B cell (primary cell): ENCODE measurements around the gene EDC3. TPM values are rescaled to one million over a fixed set of nuclear protein-coding genes. Genes with fewer than 3 reads are reported as not detected.
A peak's percentile ranks its signal among the peaks of the same experiment; 100 is the strongest.

Source experiments
- ATAC-seq: fragments of 200-7000 bp; cut with Tn5 transposase; one replicate; pipeline ENCODE4 v1.10.0; 2021; ENCODE audit warnings: low read depth, mild to moderate bottlenecking, moderate number of reproducible peaks, moderate library complexity
- CTCF ChIA-PET: fragments of 350-600 bp; sonication (Branson Sonifier 250); formaldehyde crosslinking; loops from one replicate; lab custom pipeline; 2021; ENCODE audit warnings: antibody characterized with exemption, inconsistent platforms; lab: Charles Lee
- POLR2A ChIA-PET: fragments of 350-600 bp; sonication (Branson Sonifier 250); formaldehyde crosslinking; loops from one replicate; lab custom pipeline; 2021; ENCODE audit warnings: antibody characterized with exemption; lab: Charles Lee
- DNase-seq: peaks from one replicate; pipeline ENCODE4 v3.0.0; 2013
- H2AFZ ChIP-seq: 2 replicates; pipeline ENCODE4 v1.6.1; 2012; ENCODE audit warnings: mild to moderate bottlenecking, low read depth, low read length; ENCODE audit not compliant: insufficient read depth, poor library complexity, severe bottlenecking
- H3K27ac ChIP-seq, 2 donors: 1 replicate in 1 of 2; 2 replicates in 1 of 2; pipeline ENCODE4 v1.5.1; 2012 to 2013; ENCODE audit warnings: low read length in 2 of 2, mild to moderate bottlenecking in 2 of 2, moderate library complexity in 1 of 2
- H3K27me3 ChIP-seq, 4 experiments: fragments of 200-600 bp in 1 of 4; sonication (generic) in 1 of 4; replicated peaks in 1 of 4; 1 replicate in 2 of 4; 2 replicates in 2 of 4; pipeline versions ENCODE4 v1.6.1 to v1.7.0; 2013 to 2016; ENCODE audit warnings: low read length in 3 of 4, mild to moderate bottlenecking in 2 of 4, mixed read lengths in 1 of 4, moderate library complexity in 1 of 4; ENCODE audit not compliant: insufficient read depth in 4 of 4, control insufficient read depth in 3 of 4; ENCODE audit errors: control extremely low read depth in 1 of 4
- H3K36me3 ChIP-seq, 2 experiments: replicated peaks in 1 of 2; 1 replicate in 1 of 2; 2 replicates in 1 of 2; pipeline versions ENCODE4 v1.6.1 to v1.7.1; 2013; ENCODE audit warnings: low read length in 1 of 2; ENCODE audit not compliant: insufficient read depth in 2 of 2, control insufficient read depth in 1 of 2; ENCODE audit errors: control extremely low read depth in 1 of 2, extremely low read depth in 1 of 2
- H3K4me1 ChIP-seq, 2 donors: fragments of 200-600 bp in 1 of 2; sonication (generic) in 1 of 2; 1 replicate in 1 of 2; 2 replicates in 1 of 2; pipeline versions ENCODE4 v1.5.1 to v1.6.1; 2013 to 2017; ENCODE audit warnings: low read length in 2 of 2; ENCODE audit not compliant: control insufficient read depth in 2 of 2, insufficient read depth in 2 of 2
- H3K4me2 ChIP-seq: replicated peaks from 2 replicates; pipeline ENCODE3; 2012; ENCODE audit warnings: mild to moderate bottlenecking, low read depth, low read length; ENCODE audit not compliant: poor library complexity, severe bottlenecking
- H3K4me3 ChIP-seq, 5 experiments: fragments of 200-600 bp in 1 of 5; sonication (generic) in 1 of 5; 1 replicate in 3 of 5; 2 replicates in 2 of 5; pipeline versions ENCODE4 v1.5.1 to v1.7.0; 2011 to 2016; ENCODE audit warnings: low read length in 4 of 5, mild to moderate bottlenecking in 4 of 5, low read depth in 2 of 5, control low read depth in 1 of 5, moderate library complexity in 1 of 5; ENCODE audit not compliant: insufficient read depth in 1 of 5; ENCODE audit errors: control extremely low read depth in 1 of 5, extremely low read depth in 1 of 5
- H3K79me2 ChIP-seq: fragments of 200-600 bp; sonication (generic); one replicate; pipeline ENCODE4 v1.6.0; 2016; ENCODE audit warnings: low read length; ENCODE audit not compliant: control insufficient read depth, insufficient read depth
- H3K9ac ChIP-seq: fragments of 200-600 bp; sonication (generic); 2 replicates; pipeline ENCODE4 v1.6.1; 2017; ENCODE audit warnings: mild to moderate bottlenecking, low read length, moderate library complexity
- H3K9me3 ChIP-seq, 3 donors: one replicate each; pipeline versions ENCODE4 v1.6.1 to v1.7.1; 2013; ENCODE audit warnings: low read length in 2 of 3; ENCODE audit not compliant: control insufficient read depth in 2 of 3, insufficient read depth in 1 of 3; ENCODE audit errors: control extremely low read depth in 1 of 3
- H4K20me1 ChIP-seq: 2 replicates; pipeline ENCODE4 v1.6.0; 2012; ENCODE audit warnings: mild to moderate bottlenecking, low read length; ENCODE audit not compliant: insufficient read depth, control insufficient read depth, poor library complexity, severe bottlenecking
- H3K27ac Mint-ChIP-seq: one replicate; pipeline ENCODE4 v1.8.0; 2021; ENCODE audit warnings: mixed read lengths
- H3K27me3 Mint-ChIP-seq: one replicate; pipeline ENCODE4 v1.8.0; 2021; ENCODE audit warnings: mixed read lengths
- H3K4me1 Mint-ChIP-seq: one replicate; pipeline ENCODE4 v1.8.0; 2021; ENCODE audit warnings: mixed read lengths
- H3K4me3 Mint-ChIP-seq: one replicate; pipeline ENCODE4 v1.8.0; 2021; ENCODE audit warnings: mixed read lengths
- H3K9me3 Mint-ChIP-seq: one replicate; pipeline ENCODE4 v1.8.0; 2022; ENCODE audit warnings: mixed read lengths; ENCODE audit not compliant: insufficient read depth
- EZH2 ChIP-seq: IDR thresholded peaks from 2 replicates; pipeline ENCODE4 v1.6.1; 2012; ENCODE audit warnings: borderline replicate concordance, low read depth, mild to moderate bottlenecking, moderate library complexity, low read length; ENCODE audit not compliant: insufficient read depth, poor library complexity, severe bottlenecking
- WGBS: methylation state at CpG from one replicate; pipeline ENCODE4 v1.1.5; 2013; ENCODE audit warnings: missing lambda C conversion rate; ENCODE audit not compliant: insufficient coverage; 5-methylcytosine and 5-hydroxymethylcytosine counted together
- intact Hi-C: fragments of 100-400 bp; cut with micrococcal nuclease; formaldehyde crosslinking; loops from one replicate; pipeline ENCODE4 v1.10.0; 2022
- polyA plus RNA-seq: library from polyadenylated mRNA; depleted of rRNA; stranded (reverse); fragments of >200 nt; gene quantifications from 2 replicates; pipeline ENCODE4 v1.2.3, GENCODE V29; 2012
- total RNA-seq, 2 donors: library from RNA; stranded (reverse); fragments of 120-200 nt in 1 of 2; gene quantifications; 1 replicate in 1 of 2; 2 replicates in 1 of 2; pipeline versions ENCODE4 v1.2.3 to v1.2.4, GENCODE V29; 2013 to 2022
- TF ChIP-seq, protein P1 (sequence below): fragments of 200-600 bp; IDR thresholded peaks from one replicate; pipeline ENCODE4 v1.8.0; 2022; ENCODE audit warnings: antibody characterized with exemption, mild to moderate bottlenecking

The EDC3 gene
- total and polyA plus RNA-seq, 2 donors (not counting 1 experiment from before 2014, with no cell fraction given): 16.9 to 55.4 TPM

DNA sequence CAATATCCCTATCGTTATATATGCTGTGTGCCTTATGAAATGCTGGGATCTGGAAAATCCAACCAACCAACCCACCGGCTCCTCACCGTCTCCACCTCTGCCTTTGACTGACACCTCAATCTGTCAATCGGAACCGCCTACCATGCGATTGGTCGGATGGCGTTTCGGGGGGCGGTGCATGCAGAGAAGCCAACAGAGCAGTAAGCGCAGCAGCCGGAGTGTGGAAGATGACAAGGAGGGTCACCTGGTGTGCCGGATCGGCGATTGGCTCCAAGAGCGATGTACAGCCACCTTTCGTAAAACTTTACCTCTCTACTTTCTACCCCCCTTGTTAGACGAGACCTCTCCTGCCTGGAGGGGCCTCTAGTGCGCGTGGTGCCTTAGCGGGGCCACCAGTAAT is 73.9 kb downstream of the EDC3 start:
- Histone ChIP-seq H3K79me2 (peaks cover 69% of the 10 kb centered on the region), H3K27me3 (no peaks in the 10 kb centered on the region), H3K4me3 (no peak overlapping the region), H4K20me1 (peaks cover 88% of the 10 kb centered on the region), H3K9ac (no peak overlapping the region), H3K27ac (no peak overlapping the region), H3K4me2 (no peak overlapping the region), H2AFZ (no peak overlapping the region), H3K36me3 (peaks cover 1 to 83% of the 10 kb centered on the region in 2 experiments), H3K4me1 (peaks cover 20 to 47% of the 10 kb centered on the region in 2 donors), H3K9me3 (no peaks in the 10 kb centered on the region)
- WGBS: 98% methylated on average over 10 of the region's 21 CpGs
- H3K27ac Mint-ChIP-seq: peak overlapping the region; percentile 32
- CTCF ChIA-PET: interaction anchor here (0.8 to 23.4 kb wide), 11 partner anchors 11 to 279 kb away, joined by 3 to 596 read pairs (median 3); partner anchors contain the start of genes ARID3B and CSK
- H3K9me3 Mint-ChIP-seq: no peaks in the 10 kb centered on the region
- intact Hi-C loops: loop anchor here (1.0 kb wide), 1 partner anchor 10 kb away; no protein-coding TSS in a partner anchor
- DNase-seq (no peak), ATAC-seq (no peak)
- no peaks in the 10 kb centered on the region for H3K27me3 Mint-ChIP-seq
- no peak overlapping the region for H3K4me3 Mint-ChIP-seq
- POLR2A ChIA-PET: no interaction called here
- H3K4me1 Mint-ChIP-seq: peaks cover 42% of the 10 kb centered on the region
- no peak for TF ChIP-seq EZH2
- TF ChIP-seq, protein P1, sequence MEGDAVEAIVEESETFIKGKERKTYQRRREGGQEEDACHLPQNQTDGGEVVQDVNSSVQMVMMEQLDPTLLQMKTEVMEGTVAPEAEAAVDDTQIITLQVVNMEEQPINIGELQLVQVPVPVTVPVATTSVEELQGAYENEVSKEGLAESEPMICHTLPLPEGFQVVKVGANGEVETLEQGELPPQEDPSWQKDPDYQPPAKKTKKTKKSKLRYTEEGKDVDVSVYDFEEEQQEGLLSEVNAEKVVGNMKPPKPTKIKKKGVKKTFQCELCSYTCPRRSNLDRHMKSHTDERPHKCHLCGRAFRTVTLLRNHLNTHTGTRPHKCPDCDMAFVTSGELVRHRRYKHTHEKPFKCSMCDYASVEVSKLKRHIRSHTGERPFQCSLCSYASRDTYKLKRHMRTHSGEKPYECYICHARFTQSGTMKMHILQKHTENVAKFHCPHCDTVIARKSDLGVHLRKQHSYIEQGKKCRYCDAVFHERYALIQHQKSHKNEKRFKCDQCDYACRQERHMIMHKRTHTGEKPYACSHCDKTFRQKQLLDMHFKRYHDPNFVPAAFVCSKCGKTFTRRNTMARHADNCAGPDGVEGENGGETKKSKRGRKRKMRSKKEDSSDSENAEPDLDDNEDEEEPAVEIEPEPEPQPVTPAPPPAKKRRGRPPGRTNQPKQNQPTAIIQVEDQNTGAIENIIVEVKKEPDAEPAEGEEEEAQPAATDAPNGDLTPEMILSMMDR: no peak

DNA sequence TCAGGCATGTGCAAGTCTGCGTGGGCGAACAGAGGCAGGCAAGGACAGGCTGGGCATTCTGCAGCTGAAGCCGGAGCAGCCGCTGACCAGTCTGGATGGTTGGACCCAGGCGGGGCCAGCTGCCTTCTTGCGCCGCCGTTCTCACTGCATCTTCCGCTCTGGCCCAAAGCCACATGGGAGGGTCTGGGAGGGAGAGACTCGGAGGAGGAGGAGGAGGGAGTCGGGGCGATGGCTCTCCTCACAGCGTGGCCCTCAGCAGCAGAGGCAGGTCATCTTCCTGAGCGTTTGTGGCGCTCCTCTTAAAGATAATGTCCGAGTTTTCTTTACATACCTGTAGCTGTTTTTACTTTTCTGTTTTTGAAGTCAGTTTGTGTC is 74.3 kb downstream of the EDC3 start:
- CTCF ChIA-PET: interaction anchor here (0.5 to 23.4 kb wide), 15 partner anchors 12 to 329 kb away, joined by 3 to 596 read pairs (median 3); partner anchors contain the start of genes ARID3B and CSK
- H3K4me1 Mint-ChIP-seq: peaks cover 42% of the 10 kb centered on the region

More for the DNA sequence above, 74.3 kb downstream of the EDC3 start:
- 99% methylated on average over 13 of the region's 16 CpGs for WGBS
- intact Hi-C loops: loop anchor here (1.0 kb wide), 1 partner anchor 11 kb away; no protein-coding TSS in a partner anchor
- Histone ChIP-seq H3K9ac (no peak overlapping the region), H4K20me1 (peaks cover 91% of the 10 kb centered on the region), H3K36me3 (peaks cover 1 to 82% of the 10 kb centered on the region in 2 experiments), H3K27me3 (no peaks in the 10 kb centered on the region), H3K79me2 (peaks cover 73% of the 10 kb centered on the region), H3K27ac (no peak overlapping the region), H3K4me2 (no peak overlapping the region), H3K4me3 (no peak overlapping the region), H3K9me3 (no peaks in the 10 kb centered on the region), H3K4me1 (peaks cover 20 to 47% of the 10 kb centered on the region in 2 donors), H2AFZ (no peak overlapping the region)
- TF ChIP-seq EZH2: no peak
- TF ChIP-seq, protein P1: no peak
- Mint-ChIP-seq H3K4me3 (no peak overlapping the region), H3K9me3 (no peaks in the 10 kb centered on the region), H3K27me3 (no peaks in the 10 kb centered on the region), H3K27ac (peak overlapping the region; percentile 81)
- POLR2A ChIA-PET: no interaction called here
- DNase-seq (no peak), ATAC-seq (no peak)
